ENCODE measurements around the gene RACK1.

DNA sequence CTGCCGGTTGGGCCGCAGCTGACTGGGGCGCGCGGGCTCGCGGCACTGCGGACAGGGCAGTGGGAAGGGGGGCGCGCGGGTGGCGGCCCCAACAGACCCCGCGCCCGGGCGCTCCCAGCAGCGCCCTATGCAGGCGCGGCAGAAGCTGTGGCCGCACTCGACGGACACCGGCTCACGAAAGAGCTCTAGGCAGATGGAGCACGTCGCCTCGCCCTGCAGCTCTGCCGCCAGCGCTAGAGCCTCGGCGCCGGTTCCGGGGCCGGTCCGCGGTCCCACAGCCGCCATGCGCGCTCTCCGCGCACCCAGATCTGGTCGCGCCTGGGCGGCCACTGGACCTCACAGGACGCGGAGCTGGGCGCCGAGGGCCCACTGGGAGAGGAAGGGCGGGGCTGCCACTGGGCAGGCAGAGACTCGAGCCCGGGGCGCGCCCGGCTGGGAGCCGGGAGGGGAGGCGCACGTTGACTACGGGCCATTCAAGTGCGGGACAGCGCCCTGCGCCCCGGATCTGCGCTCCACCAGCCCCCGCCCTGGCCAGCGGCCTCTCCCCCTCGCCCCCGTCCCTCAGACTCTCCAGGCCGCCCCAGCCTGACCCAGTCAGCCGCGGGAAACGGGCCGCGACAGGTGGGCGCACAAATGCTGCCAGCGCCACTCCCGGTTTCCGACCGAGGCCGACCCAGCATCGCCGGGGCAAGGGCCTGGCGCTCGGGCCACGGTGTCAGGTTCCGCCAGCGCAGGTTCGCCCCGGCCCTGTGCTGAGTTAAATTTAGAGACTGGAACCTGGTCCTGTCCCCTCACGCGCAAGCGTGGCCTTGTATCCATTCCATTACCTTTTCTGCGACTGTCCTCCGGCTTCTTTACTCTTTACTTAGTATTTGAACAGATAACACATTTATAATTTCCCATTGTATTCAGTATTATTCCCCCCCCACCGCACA lies 38.6 kb downstream of the RACK1 start, which contains the start of gene TRIM7:
- no peak for TF ChIP-seq CTCF (conservative IDR thresholded peaks at IDR 0.05; ENCODE audit: low read length)
- no peak for TF ChIP-seq EZH2phosphoT487 (IDR thresholded peaks at IDR 0.05; ENCODE audit: borderline replicate concordance, low read depth, low read length)
